ENCODE data around the gene SLC22A17.

DNA sequence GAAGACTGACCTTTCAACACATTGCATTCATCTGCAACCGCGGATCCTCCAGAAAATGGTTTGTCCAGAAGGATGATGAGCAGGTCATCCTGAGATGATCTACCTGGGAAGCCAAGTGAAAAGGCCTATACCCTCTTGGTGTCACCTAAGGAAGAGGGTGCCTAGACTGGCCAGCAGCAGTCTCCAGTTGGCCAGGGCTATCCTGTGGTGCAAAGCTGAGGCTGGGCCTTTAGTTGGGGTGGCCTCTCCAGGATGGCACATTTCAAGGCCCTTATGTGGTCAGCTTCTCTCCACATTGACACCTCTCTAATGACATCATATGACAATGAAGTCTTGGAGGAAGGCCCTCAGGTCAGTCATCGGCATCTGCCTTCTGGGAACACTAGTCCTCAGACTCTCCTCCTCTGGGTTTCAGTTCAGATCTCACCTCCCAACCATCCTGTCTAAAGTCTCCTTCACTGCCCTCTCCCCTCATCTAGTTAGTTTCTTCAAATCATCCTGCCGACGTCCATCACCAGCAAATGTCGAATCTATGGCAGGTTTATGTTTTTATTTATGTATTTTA is 3.3 kb upstream of the SLC22A17 start:
- TF ChIP-seq POLR2A (IDR thresholded peaks at IDR 0.05): no peak
- TF ChIP-seq, protein P1, sequence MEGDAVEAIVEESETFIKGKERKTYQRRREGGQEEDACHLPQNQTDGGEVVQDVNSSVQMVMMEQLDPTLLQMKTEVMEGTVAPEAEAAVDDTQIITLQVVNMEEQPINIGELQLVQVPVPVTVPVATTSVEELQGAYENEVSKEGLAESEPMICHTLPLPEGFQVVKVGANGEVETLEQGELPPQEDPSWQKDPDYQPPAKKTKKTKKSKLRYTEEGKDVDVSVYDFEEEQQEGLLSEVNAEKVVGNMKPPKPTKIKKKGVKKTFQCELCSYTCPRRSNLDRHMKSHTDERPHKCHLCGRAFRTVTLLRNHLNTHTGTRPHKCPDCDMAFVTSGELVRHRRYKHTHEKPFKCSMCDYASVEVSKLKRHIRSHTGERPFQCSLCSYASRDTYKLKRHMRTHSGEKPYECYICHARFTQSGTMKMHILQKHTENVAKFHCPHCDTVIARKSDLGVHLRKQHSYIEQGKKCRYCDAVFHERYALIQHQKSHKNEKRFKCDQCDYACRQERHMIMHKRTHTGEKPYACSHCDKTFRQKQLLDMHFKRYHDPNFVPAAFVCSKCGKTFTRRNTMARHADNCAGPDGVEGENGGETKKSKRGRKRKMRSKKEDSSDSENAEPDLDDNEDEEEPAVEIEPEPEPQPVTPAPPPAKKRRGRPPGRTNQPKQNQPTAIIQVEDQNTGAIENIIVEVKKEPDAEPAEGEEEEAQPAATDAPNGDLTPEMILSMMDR (IDR thresholded peaks at IDR 0.05): no peak
